ENCODE results near the gene NLRC3. TPM values are rescaled to one million over a fixed set of nuclear protein-coding genes. Genes with fewer than 3 reads are reported as not detected.

Gene NLRC3
- total RNA-seq, 4 donors from 2014 or later, result under 0.01 to 1.5 (median 0.68) TPM

DNA sequence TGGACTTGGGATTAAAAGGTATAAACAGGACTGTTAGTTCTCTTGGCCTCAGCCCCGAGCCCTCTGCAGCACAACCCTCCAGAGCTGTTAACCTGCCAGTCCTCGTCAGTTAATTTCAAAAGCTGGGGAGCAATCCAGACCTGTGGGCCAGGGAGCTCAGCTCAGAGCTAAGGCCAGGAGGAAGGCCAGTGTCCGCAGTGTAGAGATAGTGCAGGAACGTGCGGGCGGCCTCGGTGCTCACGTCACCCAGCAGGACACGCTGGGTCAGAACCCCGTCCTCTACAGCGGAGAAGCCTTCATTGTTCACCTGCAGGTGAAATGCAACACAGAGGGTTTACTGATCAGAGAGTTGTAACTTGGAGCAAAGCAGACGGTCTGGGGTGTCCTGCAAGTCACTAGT lies 15.4 kb upstream of the NLRC3 start:
- no peak overlapping the region for H3K27ac ChIP-seq
- no peaks in the 10 kb centered on the region for H3K9me3 ChIP-seq
- no peak for TF ChIP-seq POLR2A (IDR thresholded peaks at IDR 0.05)
- no peak for TF ChIP-seq CTCF (IDR thresholded peaks at IDR 0.05)
- no peak for DNase-seq
- intact Hi-C loops (cut with DNase I; ENCODE audit: low total_unique reads), result no loop called here
- no peaks in the 10 kb centered on the region for H3K4me1 ChIP-seq
- no peaks in the 10 kb centered on the region for H3K27me3 ChIP-seq
- H3K36me3 ChIP-seq, result no peaks in the 10 kb centered on the region
- no peak overlapping the region for H3K4me3 ChIP-seq

- H3K4me3 ChIP-seq, result no peak overlapping the region
- H3K9me3 ChIP-seq, result no peaks in the 10 kb centered on the region
- no peak overlapping the region for H3K27ac ChIP-seq
- no peak for DNase-seq
- TF ChIP-seq POLR2A (IDR thresholded peaks at IDR 0.05), result no peak
- no peak for TF ChIP-seq CTCF (IDR thresholded peaks at IDR 0.05)
- H3K27me3 ChIP-seq, result no peaks in the 10 kb centered on the region
- intact Hi-C loops (cut with DNase I; ENCODE audit: low total_unique reads), result no loop called here
- no peaks in the 10 kb centered on the region for H3K4me1 ChIP-seq
- no peaks in the 10 kb centered on the region for H3K36me3 ChIP-seq
Observed at GRCh38 chr16:3591991-3592390, 14.8 kb upstream of the NLRC3 start.

- no peak for DNase-seq
- H3K4me1 ChIP-seq, result no peaks in the 10 kb centered on the region
- intact Hi-C loops (cut with DNase I; ENCODE audit: low total_unique reads), result no loop called here
- TF ChIP-seq CTCF (IDR thresholded peaks at IDR 0.05) (no peak), POLR2A (IDR thresholded peaks at IDR 0.05) (no peak)
- H3K4me3 ChIP-seq, result no peak overlapping the region
- H3K27ac ChIP-seq, result no peak overlapping the region
- H3K9me3 ChIP-seq, result no peaks in the 10 kb centered on the region
- H3K27me3 ChIP-seq, result no peaks in the 10 kb centered on the region
- H3K36me3 ChIP-seq, result no peaks in the 10 kb centered on the region
Observed at GRCh38 chr16:3591436-3591803, 14.2 kb upstream of the NLRC3 start.

GRCh38 chr16:3590736-3591435 lies 13.7 kb upstream of the NLRC3 start:
- no peak overlapping the region for H3K4me3 ChIP-seq
- no peak overlapping the region for H3K27ac ChIP-seq
- H3K27me3 ChIP-seq, result no peaks in the 10 kb centered on the region
- no peaks in the 10 kb centered on the region for H3K36me3 ChIP-seq
- no peaks in the 10 kb centered on the region for H3K9me3 ChIP-seq
- H3K4me1 ChIP-seq, result no peaks in the 10 kb centered on the region
- TF ChIP-seq POLR2A (IDR thresholded peaks at IDR 0.05) (no peak), CTCF (IDR thresholded peaks at IDR 0.05) (no peak)
- intact Hi-C loops (cut with DNase I; ENCODE audit: low total_unique reads), result no loop called here
- no peak for DNase-seq

DNA sequence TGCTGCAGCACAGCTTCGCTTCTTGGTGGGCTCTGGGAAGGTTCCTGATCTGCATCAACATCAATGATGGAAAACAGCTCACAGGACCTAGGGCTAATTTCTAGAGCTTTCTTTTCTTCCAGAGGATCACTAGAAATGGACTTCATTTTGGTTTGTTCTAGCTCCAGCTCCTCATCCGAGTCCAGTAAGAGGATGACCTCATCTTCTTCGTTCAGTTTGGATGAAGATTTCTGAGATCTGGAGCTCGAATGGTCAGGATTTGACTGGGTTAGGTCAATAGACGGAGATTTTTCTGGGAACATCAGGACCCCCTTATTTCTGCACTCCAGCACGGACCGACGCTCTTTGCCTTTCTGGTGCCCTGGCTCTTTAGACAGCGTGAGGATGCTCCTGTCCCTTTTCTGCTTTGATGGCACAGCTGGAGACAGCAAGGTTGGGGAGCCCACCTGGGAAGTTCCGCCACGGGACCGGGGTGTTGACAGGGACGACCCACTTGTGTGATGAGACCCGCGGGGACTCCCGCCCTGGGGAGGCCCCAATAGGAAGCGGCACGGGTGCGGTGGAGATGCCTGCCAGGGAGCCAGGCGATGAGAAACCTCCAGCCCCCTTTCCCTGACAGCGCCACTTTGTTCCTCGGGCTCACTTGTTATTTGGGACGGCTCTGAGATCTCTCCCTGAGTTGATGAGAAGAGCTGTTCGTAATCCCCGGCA lies 12.9 kb upstream of the NLRC3 start:
- DNase-seq, result no peak
- Histone ChIP-seq H3K4me3 (no peak overlapping the region), H3K27ac (no peak overlapping the region), H3K4me1 (no peaks in the 10 kb centered on the region), H3K9me3 (no peaks in the 10 kb centered on the region), H3K27me3 (no peaks in the 10 kb centered on the region), H3K36me3 (no peaks in the 10 kb centered on the region)
- intact Hi-C loops (cut with DNase I; ENCODE audit: low total_unique reads), result no loop called here
- TF ChIP-seq CTCF (IDR thresholded peaks at IDR 0.05), result no peak
- no peak for TF ChIP-seq POLR2A (IDR thresholded peaks at IDR 0.05)

Measured in uterus (tissue), 4 donors.